Mesenchymal stem cell (in vitro differentiated cells and primary cell): ENCODE results near the gene UROS.

Experiments used
- DNase-seq: peaks from one replicate; pipeline ENCODE4 v3.0.0-alpha.2; 2013
- H2AFZ ChIP-seq: one replicate; pipeline ENCODE4 v1.6.1; 2013; ENCODE audit warnings: low read depth, mild to moderate bottlenecking, control low read depth, inconsistent platforms, low read length, moderate library complexity
- H2AK5ac ChIP-seq: 2 replicates; pipeline ENCODE4 v1.6.1; 2013; ENCODE audit warnings: low read length, moderate library complexity, mild to moderate bottlenecking, inconsistent platforms; ENCODE audit not compliant: severe bottlenecking
- H2BK120ac ChIP-seq: one replicate; pipeline ENCODE4 v1.6.1; 2013; ENCODE audit warnings: low read depth, mild to moderate bottlenecking, inconsistent platforms, low read length, moderate library complexity
- H2BK12ac ChIP-seq, 2 experiments: one replicate each; pipeline ENCODE4 v1.6.1; 2013; ENCODE audit warnings: inconsistent platforms in 2 of 2, low read length in 2 of 2, mild to moderate bottlenecking in 2 of 2, moderate library complexity in 2 of 2, control low read depth in 1 of 2
- H2BK15ac ChIP-seq: one replicate; pipeline ENCODE4 v1.6.1; 2013; ENCODE audit warnings: mild to moderate bottlenecking, low read depth, inconsistent platforms; ENCODE audit not compliant: poor library complexity, severe bottlenecking
- H2BK5ac ChIP-seq: 2 replicates; pipeline ENCODE4 v1.6.1; 2013; ENCODE audit warnings: low read depth, mild to moderate bottlenecking, low read length, control low read depth, inconsistent platforms; ENCODE audit not compliant: poor library complexity, severe bottlenecking
- H3K14ac ChIP-seq, 2 experiments: one replicate each; pipeline ENCODE4 v1.6.1; 2013; ENCODE audit warnings: inconsistent platforms in 2 of 2, low read length in 2 of 2, control low read depth in 1 of 2, mild to moderate bottlenecking in 1 of 2, moderate library complexity in 1 of 2
- H3K18ac ChIP-seq, 2 experiments: one replicate each; pipeline ENCODE4 v1.6.1; 2013; ENCODE audit warnings: inconsistent platforms in 2 of 2, low read length in 2 of 2, control low read depth in 1 of 2, low read depth in 1 of 2, mild to moderate bottlenecking in 1 of 2
- H3K23ac ChIP-seq, 2 experiments: one replicate each; pipeline ENCODE4 v1.6.1; 2013; ENCODE audit warnings: inconsistent platforms in 2 of 2, low read length in 2 of 2, mild to moderate bottlenecking in 2 of 2, moderate library complexity in 2 of 2, control low read depth in 1 of 2
- H3K27ac ChIP-seq: 2 replicates; pipeline ENCODE4 v1.5.1; 2013; ENCODE audit warnings: mild to moderate bottlenecking, moderate library complexity, low read length, control low read depth, inconsistent platforms; ENCODE audit not compliant: poor library complexity, severe bottlenecking
- H3K27me3 ChIP-seq, 2 experiments: 2 replicates each; pipeline versions ENCODE4 v1.6.1 to v1.7.0; 2013; ENCODE audit warnings: low read length in 2 of 2, mild to moderate bottlenecking in 2 of 2, moderate library complexity in 2 of 2, control low read depth in 1 of 2, inconsistent platforms in 1 of 2; ENCODE audit not compliant: control insufficient read depth in 1 of 2, insufficient read depth in 1 of 2
- H3K36me3 ChIP-seq, 2 experiments: 2 replicates each; pipeline versions ENCODE4 v1.6.1 to v1.7.0; 2013; ENCODE audit warnings: low read length in 2 of 2, control low read depth in 1 of 2, inconsistent platforms in 1 of 2, low read depth in 1 of 2, mild to moderate bottlenecking in 1 of 2; ENCODE audit not compliant: insufficient read depth in 2 of 2, control insufficient read depth in 1 of 2
- H3K4ac ChIP-seq, 2 experiments: one replicate each; pipeline ENCODE4 v1.6.1; 2013; ENCODE audit warnings: inconsistent platforms in 2 of 2, low read length in 2 of 2, mild to moderate bottlenecking in 2 of 2, moderate library complexity in 2 of 2, control low read depth in 1 of 2, low read depth in 1 of 2
- H3K4me1 ChIP-seq: 2 replicates; pipeline ENCODE4 v1.6.1; 2013; ENCODE audit warnings: low read depth, low read length, control low read depth; ENCODE audit not compliant: control insufficient read depth, insufficient read depth
- H3K4me2 ChIP-seq: 2 replicates; pipeline ENCODE4 v1.6.1; 2013; ENCODE audit warnings: low read length, mild to moderate bottlenecking, inconsistent platforms; ENCODE audit not compliant: poor library complexity, severe bottlenecking
- H3K4me3 ChIP-seq, 2 experiments: 2 replicates each; pipeline versions ENCODE4 v1.5.1 to v1.7.0; 2013; ENCODE audit warnings: low read length in 2 of 2, mild to moderate bottlenecking in 2 of 2, control low read depth in 1 of 2, low read depth in 1 of 2; ENCODE audit not compliant: insufficient read depth in 1 of 2
- H3K79me1 ChIP-seq: replicated peaks from 2 replicates; pipeline ENCODE4 v1.6.1; 2013; ENCODE audit warnings: mild to moderate bottlenecking, control low read depth, low read length, inconsistent platforms; ENCODE audit not compliant: poor library complexity, severe bottlenecking
- H3K9ac ChIP-seq: 2 replicates; pipeline ENCODE4 v1.7.0; 2013; ENCODE audit warnings: mild to moderate bottlenecking, low read length, moderate library complexity
- H3K9me3 ChIP-seq: 2 replicates; pipeline ENCODE4 v1.7.0; 2013; ENCODE audit warnings: mild to moderate bottlenecking, low read length; ENCODE audit not compliant: control insufficient read depth
- H4K8ac ChIP-seq: one replicate; pipeline ENCODE4 v1.6.1; 2013; ENCODE audit warnings: inconsistent platforms, mild to moderate bottlenecking, low read length, moderate library complexity
- H4K91ac ChIP-seq: one replicate; pipeline ENCODE4 v1.6.1; 2013; ENCODE audit warnings: mild to moderate bottlenecking, low read length, inconsistent platforms
- WGBS: methylation state at CpG from one replicate; pipeline ENCODE4 v1.1.7; 2013; ENCODE audit warnings: mixed read lengths; 5-methylcytosine and 5-hydroxymethylcytosine counted together

Gene UROS

DNA sequence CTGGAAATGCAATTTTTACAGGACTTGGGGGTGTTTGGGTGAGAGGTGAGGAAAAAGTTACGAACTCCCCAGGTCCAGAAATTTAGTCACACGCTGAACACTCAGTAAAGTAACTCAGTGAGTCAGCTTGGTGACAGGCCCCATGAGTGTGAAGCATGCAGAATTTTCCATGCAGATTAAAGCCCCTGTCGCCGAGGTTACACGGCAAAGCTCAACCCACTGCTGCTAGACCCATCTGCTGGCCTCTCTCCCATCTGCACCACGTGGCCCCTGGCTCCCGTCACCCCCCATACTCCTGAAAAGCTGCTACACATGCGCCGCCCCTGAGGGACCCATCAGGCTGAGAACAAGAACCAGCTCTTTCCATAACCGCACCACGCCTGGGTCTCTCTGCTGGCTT is 40.4 kb downstream of the UROS start:
- 91% methylated on average over 11 of the region's 11 CpGs for WGBS
- Histone ChIP-seq H3K23ac (no peak overlapping the region), H4K91ac (no peak overlapping the region), H3K18ac (no peak overlapping the region), H3K4me3 (no peak overlapping the region), H2BK120ac (no peak overlapping the region), H3K9me3 (no peaks in the 10 kb centered on the region), H3K4me1 (peaks cover 5% of the 10 kb centered on the region), H3K36me3 (peaks cover 0 to 3% of the 10 kb centered on the region in 2 experiments), H3K9ac (no peak overlapping the region), H3K4me2 (no peak overlapping the region), H3K79me1 (no peaks in the 10 kb centered on the region), H3K27ac (no peak overlapping the region), H4K8ac (no peak overlapping the region), H2BK5ac (no peak overlapping the region), H3K14ac (no peak overlapping the region), H2AFZ (no peak overlapping the region), H3K4ac (no peak overlapping the region), H2BK15ac (no peak overlapping the region), H2AK5ac (no peak overlapping the region), H3K27me3 (peaks cover under 1 to 11% of the 10 kb centered on the region in 2 experiments), H2BK12ac (no peak overlapping the region)
- DNase-seq: peak; percentile 10

DNA sequence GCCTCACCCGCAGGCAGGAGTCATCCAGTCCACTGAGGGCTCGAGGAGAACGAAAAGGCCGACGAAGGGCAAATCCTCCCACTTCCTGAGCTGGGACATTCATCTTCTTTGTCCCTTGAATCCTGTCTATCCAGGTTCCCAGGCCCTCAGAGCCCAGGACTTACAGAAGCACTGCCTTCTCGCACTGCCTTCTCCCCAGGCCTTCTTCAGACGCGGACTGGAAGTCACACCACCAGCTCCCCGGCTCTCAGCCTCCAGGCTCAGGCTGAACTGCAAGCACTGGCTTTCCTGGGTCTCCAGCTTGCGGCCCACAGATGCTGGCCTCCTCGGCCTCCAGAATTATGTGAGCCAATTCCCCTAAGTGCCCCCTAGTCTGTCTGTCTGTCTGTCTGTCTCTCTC is 41.0 kb downstream of the UROS start:
- no peak overlapping the region for H3K9ac ChIP-seq
- H3K36me3 ChIP-seq: peaks cover 0 to under 1% of the 10 kb centered on the region in 2 experiments
- 88% methylated on average over 11 of the region's 11 CpGs for WGBS

DNA sequence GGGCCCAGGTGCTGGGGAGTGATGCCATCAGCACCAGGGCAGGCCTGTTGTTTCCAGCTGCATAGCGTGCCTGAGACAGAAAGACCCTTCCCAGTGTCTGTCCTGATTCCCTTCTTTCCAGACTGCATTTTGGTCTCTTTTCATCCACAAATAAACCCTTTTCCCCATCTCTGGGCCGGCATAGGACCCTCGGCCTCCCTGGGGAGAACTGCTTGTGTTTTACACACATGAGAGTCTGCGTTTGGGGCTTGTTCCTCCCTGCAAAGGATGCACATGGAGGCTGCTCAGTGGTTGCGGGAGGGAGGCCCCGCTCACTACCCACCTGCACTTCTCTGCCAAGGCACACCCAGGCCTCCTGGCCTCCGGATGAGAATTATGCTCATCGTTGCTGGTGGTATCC is 41.7 kb downstream of the UROS start:
- peaks cover 2% of the 10 kb centered on the region for H3K4me1 ChIP-seq

More for the DNA sequence above, 41.0 kb downstream of the UROS start:
- Histone ChIP-seq H3K23ac (no peak overlapping the region), H3K18ac (no peak overlapping the region), H3K9me3 (no peaks in the 10 kb centered on the region), H2BK12ac (no peak overlapping the region), H2BK120ac (no peak overlapping the region), H4K8ac (no peak overlapping the region), H3K4ac (no peak overlapping the region), H3K4me3 (no peak overlapping the region), H4K91ac (no peak overlapping the region), H3K27me3 (peaks cover 4 to 16% of the 10 kb centered on the region in 2 experiments), H2BK5ac (no peak overlapping the region), H2AK5ac (no peak overlapping the region), H3K79me1 (no peaks in the 10 kb centered on the region), H3K4me2 (no peak overlapping the region), H3K4me1 (peaks cover 5% of the 10 kb centered on the region), H2BK15ac (no peak overlapping the region), H3K27ac (no peak overlapping the region), H2AFZ (no peak overlapping the region), H3K14ac (no peak overlapping the region)
- no peak for DNase-seq

DNA sequence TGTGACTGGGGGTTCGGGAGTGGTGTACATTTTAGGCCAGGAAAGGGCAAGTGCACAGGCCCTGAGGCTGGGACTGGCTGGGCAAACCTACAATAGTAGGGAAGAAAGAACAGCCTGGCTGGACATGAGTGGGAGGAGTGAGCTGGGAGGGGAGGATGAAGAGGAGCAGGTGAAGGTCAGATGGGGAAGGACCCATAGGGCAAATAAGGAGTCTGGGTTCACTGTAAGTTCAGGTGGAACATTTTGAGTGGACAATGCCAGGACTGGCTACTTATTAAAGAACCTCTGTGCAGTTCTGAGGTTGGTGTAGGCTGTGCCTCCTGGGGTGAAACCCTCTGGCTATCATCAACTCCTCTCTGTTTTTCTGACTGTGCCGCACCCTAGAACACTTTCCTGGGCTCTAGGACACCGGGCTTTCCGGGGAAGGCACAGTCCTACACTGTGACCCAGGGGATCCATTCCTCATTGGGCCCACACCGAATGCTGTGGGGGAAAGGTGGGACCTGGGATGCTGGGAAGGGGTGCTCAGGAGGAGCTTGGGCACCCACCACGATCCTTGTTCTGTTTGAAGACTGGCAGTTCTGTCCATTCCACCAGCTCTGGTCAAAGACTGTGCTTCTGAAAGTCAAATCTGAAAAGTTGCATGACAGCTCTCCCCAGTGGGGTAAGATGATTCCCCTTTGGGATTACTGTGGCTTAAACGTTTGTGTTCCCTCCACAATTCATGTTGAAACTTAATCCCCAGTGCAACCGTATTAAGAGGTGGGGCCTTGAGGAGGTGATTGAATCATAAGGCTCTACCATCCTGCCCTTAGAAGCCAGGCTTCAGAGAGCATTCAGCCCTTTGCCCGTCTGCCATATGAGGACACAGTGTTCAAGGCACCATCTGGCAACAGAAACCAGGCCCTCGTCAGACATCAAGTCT is 43.4 kb downstream of the UROS start:
- H3K4me2 ChIP-seq: no peak overlapping the region
- 92% methylated on average over 9 of the region's 10 CpGs for WGBS
- no peak overlapping the region for H2BK120ac ChIP-seq
- no peak overlapping the region for H3K18ac ChIP-seq
- no peaks in the 10 kb centered on the region for H3K36me3 ChIP-seq
- no peak overlapping the region for H2AFZ ChIP-seq
- no peak overlapping the region for H3K9ac ChIP-seq
- peaks cover 13 to 19% of the 10 kb centered on the region in 2 experiments for H3K27me3 ChIP-seq
- H3K4me3 ChIP-seq: no peak overlapping the region
- H4K8ac ChIP-seq: no peak overlapping the region
- DNase-seq: no peak
- H3K4ac ChIP-seq: no peak overlapping the region
- H3K27ac ChIP-seq: no peak overlapping the region
- no peak overlapping the region for H2AK5ac ChIP-seq
- no peak overlapping the region for H4K91ac ChIP-seq
- peaks cover 2% of the 10 kb centered on the region for H3K4me1 ChIP-seq
- H3K79me1 ChIP-seq: no peaks in the 10 kb centered on the region
- H3K14ac ChIP-seq: no peak overlapping the region
- H3K23ac ChIP-seq: no peak overlapping the region
- H3K9me3 ChIP-seq: no peaks in the 10 kb centered on the region
- H2BK5ac ChIP-seq: no peak overlapping the region
- no peak overlapping the region for H2BK12ac ChIP-seq
- no peak overlapping the region for H2BK15ac ChIP-seq

More for the DNA sequence above, 41.7 kb downstream of the UROS start:
- 93% methylated on average over 8 of the region's 8 CpGs for WGBS
- Histone ChIP-seq H3K4me3 (no peak overlapping the region), H3K18ac (no peak overlapping the region), H3K4ac (no peak overlapping the region), H3K36me3 (no peaks in the 10 kb centered on the region), H4K91ac (no peak overlapping the region), H2BK120ac (no peak overlapping the region), H3K79me1 (no peaks in the 10 kb centered on the region), H2AK5ac (no peak overlapping the region), H3K23ac (no peak overlapping the region), H3K14ac (no peak overlapping the region), H3K4me2 (no peak overlapping the region), H3K27ac (no peak overlapping the region), H3K27me3 (peaks cover 8 to 16% of the 10 kb centered on the region in 2 experiments), H3K9me3 (no peaks in the 10 kb centered on the region), H2AFZ (no peak overlapping the region), H2BK12ac (no peak overlapping the region), H4K8ac (no peak overlapping the region), H2BK15ac (no peak overlapping the region), H3K9ac (no peak overlapping the region), H2BK5ac (no peak overlapping the region)
- no peak for DNase-seq
